Measurements from ENCODE around the gene VAV2. TPM values are rescaled to one million over a fixed set of nuclear protein-coding genes. Genes with fewer than 3 reads are reported as not detected.

The VAV2 gene
- polyA plus RNA-seq, 1 donor: 48.4 TPM

DNA sequence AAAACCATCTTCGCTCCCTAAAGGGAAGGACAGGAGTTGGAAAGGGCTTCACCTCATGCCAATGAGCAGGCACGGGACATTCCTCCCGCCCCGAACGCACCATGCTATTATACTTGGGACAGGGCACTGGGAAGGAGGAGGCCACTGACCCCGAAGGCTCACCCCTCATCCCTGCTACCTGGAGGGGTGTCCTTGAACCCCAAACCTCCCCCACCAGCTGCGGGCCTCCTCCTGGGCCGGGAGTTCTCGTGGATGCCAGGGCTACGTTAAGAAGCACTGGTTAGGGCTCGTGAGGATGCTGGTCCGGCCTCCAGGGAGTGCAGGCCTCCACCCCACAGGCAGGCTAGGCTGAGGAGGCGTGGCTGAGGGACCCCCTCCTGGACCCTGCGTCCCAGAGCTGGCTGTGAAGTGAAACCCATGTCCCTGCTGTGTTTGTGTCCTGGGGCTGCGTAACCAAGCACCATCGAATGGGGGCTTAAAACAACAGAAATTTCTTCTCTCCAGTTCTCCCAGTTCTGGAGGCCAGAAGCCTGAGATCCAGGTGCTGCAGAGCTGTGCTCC, 142.9 kb downstream of the VAV2 start:
- Histone ChIP-seq H3K27me3 (ENCODE audit: control insufficient read depth, insufficient read depth, low read length) (no peaks in the 10 kb centered on the region), H3K27ac (ENCODE audit: low read length) (no peak overlapping the region), H3K4me3 (ENCODE audit: low read length) (no peak overlapping the region), H3K4me1 (ENCODE audit: control insufficient read depth, insufficient read depth, low read length) (no peaks in the 10 kb centered on the region), H3K9me3 (ENCODE audit: control insufficient read depth, low read depth, low read length) (no peaks in the 10 kb centered on the region), H3K36me3 (ENCODE audit: control insufficient read depth, insufficient read depth, low read length) (peaks cover 12% of the 10 kb centered on the region)
- WGBS (ENCODE audit: insufficient coverage, low lambda C conversion rate): no CpG with 5 or more reads among the region's 16 CpGs
- DNase-seq: no peak

GRCh38 chr9:133848471-133849109, 143.5 kb downstream of the VAV2 start:
- Histone ChIP-seq H3K36me3 (ENCODE audit: control insufficient read depth, insufficient read depth, low read length) (peaks cover 14% of the 10 kb centered on the region), H3K4me1 (ENCODE audit: control insufficient read depth, insufficient read depth, low read length) (no peaks in the 10 kb centered on the region), H3K9me3 (ENCODE audit: control insufficient read depth, low read depth, low read length) (no peaks in the 10 kb centered on the region), H3K27ac (ENCODE audit: low read length) (no peak overlapping the region), H3K4me3 (ENCODE audit: low read length) (no peak overlapping the region), H3K27me3 (ENCODE audit: control insufficient read depth, insufficient read depth, low read length) (no peaks in the 10 kb centered on the region)
- 100% methylated on average over 2 of the region's 19 CpGs for WGBS (ENCODE audit: insufficient coverage, low lambda C conversion rate)
- DNase-seq: no peak

DNA sequence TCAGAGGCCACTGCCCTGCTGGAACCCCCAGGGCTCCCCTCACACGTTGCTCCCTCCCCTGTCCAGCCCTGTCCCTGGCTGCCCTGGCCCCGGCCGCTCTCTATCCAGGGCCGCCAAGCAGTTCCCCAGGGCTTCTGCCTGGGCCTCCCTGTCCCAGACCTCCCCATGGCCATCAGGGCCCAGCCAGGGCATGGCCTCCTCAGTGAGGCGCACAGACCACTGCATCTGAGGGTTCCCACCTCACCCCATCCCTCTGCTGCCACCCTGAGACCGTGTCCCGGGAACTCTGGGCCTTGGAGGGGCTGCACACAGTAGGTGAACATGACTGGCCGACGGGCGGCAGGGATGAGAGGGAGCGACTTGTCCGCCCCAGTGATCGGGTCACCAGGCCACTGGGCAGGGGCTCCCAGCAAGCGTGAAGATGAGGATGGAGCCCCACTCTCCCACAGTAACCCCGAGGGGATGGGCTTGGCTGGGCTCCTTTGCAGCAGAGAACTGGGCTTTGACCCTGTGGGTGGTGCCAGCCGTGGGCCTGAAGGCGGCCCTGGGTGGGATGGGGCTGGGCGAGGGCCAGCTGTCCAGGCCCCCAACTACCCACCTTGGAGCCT, 145.5 kb downstream of the VAV2 start:
- Histone ChIP-seq H3K4me1 (ENCODE audit: control insufficient read depth, insufficient read depth, low read length) (peaks cover 12% of the 10 kb centered on the region), H3K9me3 (ENCODE audit: control insufficient read depth, low read depth, low read length) (no peaks in the 10 kb centered on the region), H3K36me3 (ENCODE audit: control insufficient read depth, insufficient read depth, low read length) (peaks cover 12% of the 10 kb centered on the region), H3K27ac (ENCODE audit: low read length) (no peak overlapping the region), H3K4me3 (ENCODE audit: low read length) (no peak overlapping the region), H3K27me3 (ENCODE audit: control insufficient read depth, insufficient read depth, low read length) (no peaks in the 10 kb centered on the region)
- no CpG with 5 or more reads among the region's 18 CpGs for WGBS (ENCODE audit: insufficient coverage, low lambda C conversion rate)
- no peak for DNase-seq

GRCh38 chr9:133845440-133845839, 146.7 kb downstream of the VAV2 start:
- H3K27me3 ChIP-seq (ENCODE audit: control insufficient read depth, insufficient read depth, low read length): no peaks in the 10 kb centered on the region
- no CpG with 5 or more reads among the region's 7 CpGs for WGBS (ENCODE audit: insufficient coverage, low lambda C conversion rate)
- DNase-seq: peak; percentile 46 to 56
- H3K9me3 ChIP-seq (ENCODE audit: control insufficient read depth, low read depth, low read length): no peaks in the 10 kb centered on the region
- no peak overlapping the region for H3K4me3 ChIP-seq (ENCODE audit: low read length)
- peaks cover 23% of the 10 kb centered on the region for H3K4me1 ChIP-seq (ENCODE audit: control insufficient read depth, insufficient read depth, low read length)
- H3K36me3 ChIP-seq (ENCODE audit: control insufficient read depth, insufficient read depth, low read length): peaks cover 9% of the 10 kb centered on the region
- H3K27ac ChIP-seq (ENCODE audit: low read length): peak overlapping the region; percentile 22

DNA sequence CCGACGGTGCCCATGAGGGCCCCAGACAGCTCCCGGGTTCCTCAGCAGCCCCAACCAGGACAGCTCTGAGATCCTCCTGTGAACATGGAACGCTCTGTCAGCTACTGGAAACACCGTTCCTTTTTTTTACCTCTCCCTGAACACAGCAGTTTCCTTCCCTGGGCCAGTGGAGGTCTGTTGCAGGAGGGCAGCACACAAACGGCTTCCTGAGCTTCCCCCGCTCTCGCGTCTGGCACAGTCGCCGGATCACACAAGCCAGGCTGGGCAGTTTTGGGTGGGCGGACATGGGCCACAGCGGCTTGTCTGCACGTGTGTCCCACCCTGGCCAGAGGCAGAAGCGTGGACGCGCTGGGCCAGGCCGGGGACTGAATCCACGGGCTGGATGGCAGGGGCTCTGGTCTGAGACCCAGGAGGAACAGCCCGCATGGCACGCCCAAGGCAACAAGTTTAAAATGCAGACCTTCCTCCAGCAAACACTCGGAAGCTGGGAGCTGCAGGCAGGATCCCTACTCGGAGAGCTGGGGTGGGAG, 147.2 kb downstream of the VAV2 start:
- no peaks in the 10 kb centered on the region for H3K9me3 ChIP-seq (ENCODE audit: control insufficient read depth, low read depth, low read length)
- WGBS (ENCODE audit: insufficient coverage, low lambda C conversion rate): no CpG with 5 or more reads among the region's 23 CpGs
- H3K4me1 ChIP-seq (ENCODE audit: control insufficient read depth, insufficient read depth, low read length): peaks cover 28% of the 10 kb centered on the region
- H3K36me3 ChIP-seq (ENCODE audit: control insufficient read depth, insufficient read depth, low read length): peaks cover 5% of the 10 kb centered on the region
- H3K4me3 ChIP-seq (ENCODE audit: low read length): no peak overlapping the region
- DNase-seq: no peak
- no peak overlapping the region for H3K27ac ChIP-seq (ENCODE audit: low read length)
- H3K27me3 ChIP-seq (ENCODE audit: control insufficient read depth, insufficient read depth, low read length): no peaks in the 10 kb centered on the region

DNA sequence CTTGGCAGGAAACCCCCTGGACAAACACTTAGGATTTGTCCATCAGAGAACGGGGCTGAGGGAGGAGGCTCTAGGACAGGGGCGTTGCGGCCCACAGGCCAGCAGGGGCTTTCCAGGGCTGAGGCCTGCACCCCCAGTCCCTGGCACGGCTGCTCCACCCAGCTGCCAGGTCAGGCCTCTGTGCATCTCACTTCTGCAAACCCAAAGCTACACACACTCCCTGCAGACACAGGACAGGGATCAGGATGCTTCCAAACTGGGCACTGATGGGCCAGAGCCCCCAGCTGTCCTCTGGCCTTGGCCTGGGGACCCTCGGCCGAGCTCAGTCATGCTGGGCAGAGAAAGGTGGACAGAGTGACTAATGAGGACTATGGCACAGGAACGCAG, 147.7 kb downstream of the VAV2 start:
- H3K27ac ChIP-seq (ENCODE audit: low read length): no peak overlapping the region
- no CpG with 5 or more reads among the region's 7 CpGs for WGBS (ENCODE audit: insufficient coverage, low lambda C conversion rate)
- peaks cover 33% of the 10 kb centered on the region for H3K4me1 ChIP-seq (ENCODE audit: control insufficient read depth, insufficient read depth, low read length)
- no peak for DNase-seq
- H3K9me3 ChIP-seq (ENCODE audit: control insufficient read depth, low read depth, low read length): no peaks in the 10 kb centered on the region
- H3K27me3 ChIP-seq (ENCODE audit: control insufficient read depth, insufficient read depth, low read length): no peaks in the 10 kb centered on the region
- peaks cover 5% of the 10 kb centered on the region for H3K36me3 ChIP-seq (ENCODE audit: control insufficient read depth, insufficient read depth, low read length)
- no peak overlapping the region for H3K4me3 ChIP-seq (ENCODE audit: low read length)

DNA sequence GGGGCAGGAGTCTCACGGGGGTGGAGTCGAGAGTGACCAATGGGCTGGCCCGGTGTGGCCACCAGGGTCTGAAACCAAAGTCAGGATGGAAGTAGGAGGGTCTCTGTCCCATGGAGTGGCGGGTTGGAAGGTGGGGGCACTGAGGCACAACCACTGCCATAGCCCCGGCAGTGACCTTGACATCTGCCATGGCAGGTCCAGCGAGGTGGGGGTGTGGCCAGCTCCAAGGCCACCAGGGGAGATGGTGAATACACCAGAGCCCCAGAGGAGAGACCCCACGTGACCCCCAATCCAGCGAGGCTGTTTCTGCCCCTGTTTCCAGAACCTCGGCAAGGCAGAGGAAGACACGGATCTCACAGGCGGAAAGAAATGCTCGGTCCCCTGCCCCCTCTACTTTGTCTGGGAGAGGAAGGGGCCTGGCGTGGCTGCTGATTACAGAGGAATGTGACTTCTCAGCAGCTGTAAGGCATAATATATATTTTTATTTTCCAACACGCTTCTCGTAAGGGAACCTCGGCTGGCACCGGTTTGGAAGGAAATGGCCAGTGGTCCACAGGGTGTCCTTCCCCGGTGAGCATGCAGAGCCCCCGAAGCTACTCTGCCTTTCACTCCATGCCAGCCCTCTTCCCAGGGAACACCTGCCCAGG, 148.2 kb downstream of the VAV2 start:
- 100% methylated on average over 1 of the region's 19 CpGs for WGBS (ENCODE audit: insufficient coverage, low lambda C conversion rate)
- H3K27ac ChIP-seq (ENCODE audit: low read length): no peak overlapping the region
- peaks cover 37% of the 10 kb centered on the region for H3K4me1 ChIP-seq (ENCODE audit: control insufficient read depth, insufficient read depth, low read length)
- H3K27me3 ChIP-seq (ENCODE audit: control insufficient read depth, insufficient read depth, low read length): no peaks in the 10 kb centered on the region
- no peak for DNase-seq
- no peaks in the 10 kb centered on the region for H3K9me3 ChIP-seq (ENCODE audit: control insufficient read depth, low read depth, low read length)
- H3K4me3 ChIP-seq (ENCODE audit: low read length): no peak overlapping the region
- peaks cover 5% of the 10 kb centered on the region for H3K36me3 ChIP-seq (ENCODE audit: control insufficient read depth, insufficient read depth, low read length)

DNA sequence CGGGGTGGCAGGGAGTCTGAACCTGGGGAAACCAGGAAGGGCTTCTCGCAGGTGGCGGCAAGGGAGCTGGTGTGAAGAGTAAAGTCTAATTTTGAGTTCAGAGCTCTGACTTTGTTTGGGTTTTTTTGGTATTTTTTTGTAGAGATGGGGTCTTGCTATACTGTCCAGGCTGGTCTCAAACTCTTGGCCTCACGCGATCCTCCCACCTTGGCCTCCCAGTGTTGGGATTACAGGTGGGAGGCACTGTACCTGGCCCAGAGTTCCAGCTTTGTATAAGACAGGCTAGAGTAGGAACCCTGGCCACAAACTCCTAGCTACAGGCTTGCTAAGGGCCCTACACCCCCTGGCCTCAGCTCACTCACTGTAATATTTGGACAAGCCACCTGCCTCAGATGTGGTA, 148.9 kb downstream of the VAV2 start:
- no CpG with 5 or more reads among the region's 5 CpGs for WGBS (ENCODE audit: insufficient coverage, low lambda C conversion rate)
- Histone ChIP-seq H3K27me3 (ENCODE audit: control insufficient read depth, insufficient read depth, low read length) (no peaks in the 10 kb centered on the region), H3K27ac (ENCODE audit: low read length) (no peak overlapping the region), H3K4me3 (ENCODE audit: low read length) (no peak overlapping the region), H3K4me1 (ENCODE audit: control insufficient read depth, insufficient read depth, low read length) (peaks cover 37% of the 10 kb centered on the region), H3K9me3 (ENCODE audit: control insufficient read depth, low read depth, low read length) (no peaks in the 10 kb centered on the region), H3K36me3 (ENCODE audit: control insufficient read depth, insufficient read depth, low read length) (peaks cover 5% of the 10 kb centered on the region)
- no peak for DNase-seq

GRCh38 chr9:133842721-133843227, 149.3 kb downstream of the VAV2 start:
- peaks cover 5% of the 10 kb centered on the region for H3K36me3 ChIP-seq (ENCODE audit: control insufficient read depth, insufficient read depth, low read length)
- H3K27me3 ChIP-seq (ENCODE audit: control insufficient read depth, insufficient read depth, low read length): no peaks in the 10 kb centered on the region
- no peaks in the 10 kb centered on the region for H3K9me3 ChIP-seq (ENCODE audit: control insufficient read depth, low read depth, low read length)
- H3K4me3 ChIP-seq (ENCODE audit: low read length): no peak overlapping the region
- H3K4me1 ChIP-seq (ENCODE audit: control insufficient read depth, insufficient read depth, low read length): peaks cover 41% of the 10 kb centered on the region
- no peak overlapping the region for H3K27ac ChIP-seq (ENCODE audit: low read length)
- no CpG with 5 or more reads among the region's 23 CpGs for WGBS (ENCODE audit: insufficient coverage, low lambda C conversion rate)
- no peak for DNase-seq

DNA sequence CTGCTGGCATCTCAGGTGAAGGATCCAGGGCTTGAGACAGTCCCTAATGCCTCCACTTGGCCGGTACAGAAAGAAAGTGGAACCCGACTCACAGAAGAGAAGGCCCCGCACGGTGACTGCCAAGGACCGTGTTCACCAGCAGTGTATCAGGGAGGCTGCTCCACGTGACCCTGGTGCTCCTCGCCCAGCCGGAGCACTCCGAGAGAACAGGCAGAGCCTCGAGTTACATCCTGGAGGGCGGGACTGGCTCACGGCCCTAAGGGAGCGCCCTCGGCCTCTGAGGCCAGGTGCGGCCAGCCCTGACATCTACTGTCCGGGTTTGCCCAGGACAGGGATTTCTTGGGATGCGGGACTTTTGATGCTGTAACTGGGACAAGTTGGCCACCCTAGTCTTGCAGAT, 149.9 kb downstream of the VAV2 start:
- Histone ChIP-seq H3K4me1 (ENCODE audit: control insufficient read depth, insufficient read depth, low read length) (peaks cover 43% of the 10 kb centered on the region), H3K4me3 (ENCODE audit: low read length) (no peak overlapping the region), H3K27ac (ENCODE audit: low read length) (no peak overlapping the region), H3K9me3 (ENCODE audit: control insufficient read depth, low read depth, low read length) (no peaks in the 10 kb centered on the region), H3K27me3 (ENCODE audit: control insufficient read depth, insufficient read depth, low read length) (no peaks in the 10 kb centered on the region), H3K36me3 (ENCODE audit: control insufficient read depth, insufficient read depth, low read length) (peaks cover 5% of the 10 kb centered on the region)
- peak; percentile 55 to 71 for DNase-seq
- no CpG with 5 or more reads among the region's 17 CpGs for WGBS (ENCODE audit: insufficient coverage, low lambda C conversion rate)
